Lung (tissue), 12 donors: ENCODE results near the gene TMX2. TPM values are rescaled to one million over a fixed set of nuclear protein-coding genes. Genes with fewer than 3 reads are reported as not detected.
"Not testable (repeated sequence)": the region's sequence is repeated elsewhere in the genome, so short reads cannot be mapped to it uniquely, and the experiment has no call there.

Source experiments
- ATAC-seq: fragments of 200-7000 bp; cut with Tn5 transposase; one replicate; pipeline ENCODE4 v1.9.1; 2020; ENCODE audit warnings: moderate number of reproducible peaks; ENCODE audit not compliant: insufficient read depth, low FRiP score
- DNase-seq, 3 donors: peaks; one replicate each; pipeline ENCODE4 v3.0.0-alpha.2; 2013 to 2017
- H3K27ac ChIP-seq, 2 donors: one replicate each; pipeline ENCODE4 v1.5.1; 2013; ENCODE audit warnings: mild to moderate bottlenecking in 2 of 2, moderate library complexity in 2 of 2, control low read depth in 1 of 2, inconsistent platforms in 1 of 2, low read depth in 1 of 2, low read length in 1 of 2
- H3K27me3 ChIP-seq, 3 donors: one replicate each; pipeline ENCODE4 v1.5.1; 2013; ENCODE audit warnings: low read length in 2 of 3; ENCODE audit not compliant: control insufficient read depth in 3 of 3, insufficient read depth in 3 of 3
- H3K36me3 ChIP-seq, 4 donors: one replicate each; pipeline ENCODE4 v1.5.1; 2013; ENCODE audit warnings: low read length in 4 of 4, mild to moderate bottlenecking in 1 of 4, moderate library complexity in 1 of 4; ENCODE audit not compliant: control insufficient read depth in 4 of 4, insufficient read depth in 4 of 4
- H3K4me1 ChIP-seq, 5 donors: one replicate each; pipeline ENCODE4 v1.5.1; 2013; ENCODE audit warnings: low read length in 5 of 5, mild to moderate bottlenecking in 2 of 5, moderate library complexity in 1 of 5; ENCODE audit not compliant: control insufficient read depth in 5 of 5, insufficient read depth in 5 of 5
- H3K4me3 ChIP-seq: one replicate; pipeline ENCODE4 v1.5.1; 2013; ENCODE audit warnings: mild to moderate bottlenecking, control low read depth, moderate library complexity
- H3K9ac ChIP-seq, 2 donors: one replicate each; pipeline ENCODE4 v1.5.1; 2013; ENCODE audit warnings: low read length in 2 of 2, control low read depth in 1 of 2; ENCODE audit not compliant: insufficient read depth in 1 of 2
- H3K9me3 ChIP-seq, 4 donors: one replicate each; pipeline ENCODE4 v1.5.1; 2013; ENCODE audit warnings: low read length in 3 of 4, mild to moderate bottlenecking in 1 of 4, moderate library complexity in 1 of 4; ENCODE audit not compliant: control insufficient read depth in 4 of 4, insufficient read depth in 3 of 4
- CTCF ChIP-seq: IDR thresholded peaks from 2 replicates; pipeline ENCODE4 v1.5.1; 2012; ENCODE audit warnings: mild to moderate bottlenecking; ENCODE audit errors: control extremely low read depth, extremely low read depth
- whole genome bisulfite sequencing, 2 donors: extraction: QIAGEN DNeasy Blood & Tissue Kit; methylation state at CpG; one replicate each; pipeline ENCODE4 v1.1.7; 2013; 5-methylcytosine and 5-hydroxymethylcytosine counted together
- polyA plus RNA-seq, 2 donors: library from polyadenylated mRNA; stranded (reverse); fragments of 200-250 nt; gene quantifications; one replicate each; pipeline ENCODE4 v1.2.1, GENCODE V29; 2013
- total RNA-seq, 2 donors: library from RNA; depleted of rRNA in 1 of 2; stranded (reverse); fragments of >200 nt in 1 of 2; gene quantifications; one replicate each; pipeline ENCODE4 v1.2.1, GENCODE V29; 2014 to 2021
- donor health status: control.
- donor health status: control.
- donor health status: Bipolar disorder and iron deficiency.
- donor health status: healthy.
- donor health status: DM: yes; HTN: yes; CAD: no.

TMX2 gene
- total and polyA plus RNA-seq, 4 donors, result 51.7 to 89.6 (median 63.5) TPM

GRCh38 chr11:57680552-57680874, 31.9 kb upstream of the TMX2 start:
- TF ChIP-seq CTCF, result no peak
- Histone ChIP-seq H3K4me1 (peaks cover 0 to 23% (median under 1%) of the 10 kb centered on the region in 5 donors), H3K27ac (no peak overlapping the region), H3K9ac (no peak overlapping the region), H3K27me3 (no peaks in the 10 kb centered on the region), H3K4me3 (no peak overlapping the region), H3K36me3 (peaks cover 18 to 30% (median 27%) of the 10 kb centered on the region in 4 donors), H3K9me3 (no peaks in the 10 kb centered on the region)
- 93 to 97% methylated on average over 2 of the region's 2 CpGs for WGBS, 2 donors
- ATAC-seq (no peak), DNase-seq (no peak)

- TF ChIP-seq CTCF, result no peak
- H3K4me3 ChIP-seq, result no peak overlapping the region
- H3K9ac ChIP-seq, result no peak overlapping the region
- peaks cover 18 to 31% (median 29%) of the 10 kb centered on the region in 4 donors for H3K36me3 ChIP-seq
- H3K27me3 ChIP-seq, result no peaks in the 10 kb centered on the region
- H3K27ac ChIP-seq, result no peak overlapping the region
- ATAC-seq (no peak), DNase-seq (no peak)
- no peaks in the 10 kb centered on the region for H3K9me3 ChIP-seq
- H3K4me1 ChIP-seq, result peaks cover 0 to 21% (median 0%) of the 10 kb centered on the region in 5 donors
- WGBS, 2 donors, result 63 to 81% methylated on average over 1 of the region's 1 CpG
Measured at GRCh38 chr11:57681168-57681567, 31.2 kb upstream of the TMX2 start.

- not testable (repeated sequence) for H3K4me3 ChIP-seq, H3K4me1 ChIP-seq, H3K9ac ChIP-seq, ATAC-seq, DNase-seq, H3K27me3 ChIP-seq, H3K27ac ChIP-seq, H3K9me3 ChIP-seq
- H3K36me3 ChIP-seq, result peaks cover 40 to 55% (median 49%) of the 10 kb centered on the region in 4 donors
- 98 to 99% methylated on average over 5 of the region's 5 CpGs for WGBS, 2 donors
Measured at GRCh38 chr11:57690474-57690873, 21.9 kb upstream of the TMX2 start.

GRCh38 chr11:57698843-57699365, 13.5 kb upstream of the TMX2 start:
- no peak for TF ChIP-seq CTCF
- DNase-seq (no peak), ATAC-seq (no peak)
- Histone ChIP-seq H3K36me3 (peaks cover 32 to 50% (median 35%) of the 10 kb centered on the region in 4 donors), H3K27me3 (no peaks in the 10 kb centered on the region), H3K27ac (no peak overlapping the region), H3K4me3 (no peak overlapping the region), H3K9ac (no peak overlapping the region), H3K9me3 (no peaks in the 10 kb centered on the region), H3K4me1 (no peaks in the 10 kb centered on the region)
- 92 to 95% methylated on average over 18 of the region's 18 CpGs for WGBS, 2 donors
